Measurements from ENCODE around the gene XIRP2. TPM values are rescaled to one million over a fixed set of nuclear protein-coding genes. Genes with fewer than 3 reads are reported as not detected.

Gene XIRP2
- total RNA-seq, 1 experiment from 2014 or later = 1.6 TPM

DNA sequence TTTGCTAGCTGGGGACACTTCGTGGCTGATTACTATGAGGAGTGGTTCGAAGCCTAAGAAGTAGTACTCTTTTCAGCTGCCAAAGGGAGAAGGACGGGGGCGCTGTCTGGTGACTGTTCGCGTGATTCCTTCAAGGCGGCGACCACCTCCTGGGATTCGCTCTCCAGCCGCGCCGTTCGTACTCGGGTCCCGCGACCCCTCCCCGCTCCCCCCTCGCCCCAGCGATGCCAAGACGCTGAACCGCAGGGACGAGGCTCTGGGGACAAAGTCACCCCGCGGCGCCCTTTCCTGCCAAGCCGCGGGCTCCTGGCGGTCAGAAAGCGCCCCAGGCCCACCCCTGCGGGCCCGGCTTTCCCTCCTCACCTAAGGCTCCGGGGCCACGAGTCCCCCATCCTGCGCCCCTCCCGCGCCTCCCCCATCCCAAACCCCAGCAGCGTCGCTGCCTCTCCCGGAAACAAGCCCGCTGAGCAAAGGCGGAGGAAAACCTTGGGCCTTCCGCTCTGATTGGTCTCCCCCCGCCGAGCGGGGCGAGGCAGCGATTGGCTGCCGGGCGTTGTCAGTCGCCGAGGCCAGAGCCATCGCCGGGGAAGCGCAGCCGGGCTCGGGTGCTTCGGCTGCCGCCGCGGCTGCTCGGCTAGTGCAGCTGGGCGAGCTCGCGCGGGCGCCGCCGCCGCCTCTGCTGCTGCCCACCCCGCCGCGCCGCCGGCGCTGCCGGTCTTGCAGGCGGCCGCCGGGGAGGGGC lies 404.3 kb downstream of the XIRP2 start, which contains the start of gene B3GALT1:
Gene B3GALT1 (plus strand): TSS at position 572 of the 742 bp plus-strand sequence.
- peak; percentile 87 for DNase-seq (ENCODE audit: low spot score)

DNA sequence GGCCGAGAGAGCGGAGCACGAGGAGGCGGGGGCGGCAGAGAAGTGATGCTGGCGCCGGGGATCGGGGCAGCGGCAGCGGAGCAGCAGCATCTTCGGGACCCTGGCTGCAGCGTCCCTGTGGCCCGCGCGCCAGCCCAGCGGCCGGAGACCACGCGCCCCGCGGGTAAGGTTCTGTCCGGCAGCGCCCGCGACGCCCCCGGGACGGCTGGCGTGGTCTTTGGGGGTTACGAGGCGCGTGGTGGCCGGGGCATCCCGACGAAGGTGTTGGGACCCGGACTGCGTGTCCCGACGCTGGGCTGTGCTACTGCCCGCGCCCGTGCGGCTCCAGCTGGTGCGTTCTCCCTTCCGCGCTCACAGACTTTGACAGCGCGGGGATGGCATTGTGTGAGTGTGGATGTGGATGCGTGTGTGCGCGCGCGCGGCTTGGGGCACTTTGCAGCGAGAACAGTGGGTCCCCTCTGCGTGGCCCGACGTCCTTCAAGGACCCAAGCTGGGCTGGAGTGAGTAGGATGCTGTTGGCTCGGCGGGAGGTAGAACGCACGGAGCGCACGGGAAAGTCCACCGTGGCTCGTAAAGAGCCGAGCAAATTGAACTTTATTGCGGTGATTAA lies 405.0 kb downstream of the XIRP2 start:
- DNase-seq (ENCODE audit: low spot score) = no peak

DNA sequence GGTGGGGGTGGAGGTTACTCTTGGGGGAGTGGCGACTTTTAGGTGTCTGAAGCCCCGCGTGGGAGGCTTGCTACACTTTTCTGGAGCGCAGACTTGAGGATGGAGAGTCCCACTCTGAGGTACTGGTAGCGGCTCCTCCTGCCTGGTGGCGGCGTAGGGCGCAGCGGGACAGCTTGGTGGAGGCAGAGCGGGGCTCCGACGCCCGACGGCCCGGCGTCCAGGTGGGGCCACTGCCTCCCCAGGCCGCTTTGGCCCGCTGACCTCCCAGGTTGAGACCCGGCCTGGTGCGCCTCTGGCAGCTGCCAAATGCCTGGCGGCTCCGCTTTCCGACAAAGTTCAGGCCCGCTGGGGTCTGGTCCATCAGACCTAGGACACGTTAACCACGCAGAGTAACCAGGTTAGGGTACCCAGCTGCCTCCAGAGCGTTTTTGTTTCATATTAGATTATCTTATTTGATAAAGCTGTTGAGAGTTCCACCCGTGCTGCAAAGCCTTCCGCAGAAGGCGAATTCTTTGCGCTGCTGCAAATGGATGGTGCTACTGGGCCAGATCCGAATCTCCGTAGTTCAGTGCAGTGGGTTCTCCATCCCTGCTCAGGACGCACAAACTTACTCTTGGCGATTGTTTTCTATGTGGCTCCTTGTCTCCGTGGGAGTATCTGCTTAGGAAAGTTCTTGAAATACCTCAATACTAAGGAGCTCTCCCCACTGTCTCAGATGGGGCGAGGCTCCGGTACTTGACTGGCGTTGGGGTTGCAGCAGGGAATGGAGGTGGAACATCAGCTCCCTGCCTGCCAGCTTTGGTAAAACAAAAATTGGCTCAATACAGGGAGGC lies 405.9 kb downstream of the XIRP2 start:
- DNase-seq (ENCODE audit: low spot score) = no peak

DNA sequence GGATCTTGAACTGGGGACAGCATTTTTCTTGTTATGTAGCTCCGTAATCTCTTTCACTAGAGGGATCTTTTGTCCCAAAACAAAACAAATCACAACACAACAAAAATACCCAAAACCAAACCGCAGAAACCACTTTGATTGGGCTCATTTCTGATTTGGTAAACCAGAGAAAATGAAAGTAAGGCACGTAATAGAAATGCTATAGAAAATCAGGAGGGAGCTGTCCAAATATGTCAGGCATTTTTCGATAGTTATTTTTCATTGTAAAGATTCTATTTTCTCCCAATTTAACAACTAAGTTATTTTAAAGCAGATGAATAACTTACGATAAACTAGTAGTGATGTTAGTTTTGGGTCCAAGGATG lies 406.5 kb downstream of the XIRP2 start:
- DNase-seq (ENCODE audit: low spot score) = peak; percentile 27

DNA sequence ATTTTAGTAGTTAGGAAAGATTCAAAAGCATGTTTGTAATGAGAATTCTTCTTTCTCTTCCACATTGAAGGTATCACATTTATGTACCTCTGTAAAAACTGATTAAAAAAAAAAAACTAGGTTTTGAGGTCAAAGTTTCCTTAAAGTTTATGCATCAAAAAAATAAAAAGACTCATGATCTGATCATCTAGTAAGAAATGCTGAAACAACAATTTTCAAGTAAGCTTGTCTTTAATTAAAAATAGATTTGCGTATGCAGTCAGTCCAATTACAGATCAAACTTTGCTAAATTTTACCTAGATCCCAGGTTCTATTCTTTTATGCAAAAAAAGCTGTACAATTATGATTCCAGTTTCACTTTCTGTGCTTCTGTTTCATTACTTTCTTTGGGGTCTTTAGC lies 409.0 kb downstream of the XIRP2 start:
- no peak for DNase-seq (ENCODE audit: low spot score)

DNA sequence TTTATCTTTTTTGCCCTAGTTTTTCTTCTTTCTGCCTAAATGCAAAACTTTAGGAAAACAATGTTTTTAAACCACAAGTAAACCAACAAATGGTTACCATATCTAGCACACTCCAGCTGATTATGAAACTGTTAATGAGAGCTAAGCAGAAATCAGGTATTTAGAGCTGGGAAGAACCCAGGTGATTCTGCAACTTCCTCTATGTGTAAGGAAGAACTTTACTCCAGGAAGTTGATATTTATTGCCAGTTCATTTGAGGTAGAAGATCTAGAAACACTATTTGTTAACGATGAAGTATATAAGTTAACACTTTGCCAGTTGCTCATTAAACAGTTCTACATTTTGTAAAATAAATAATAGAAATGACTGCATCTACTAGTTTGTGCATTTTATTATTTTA lies 409.7 kb downstream of the XIRP2 start:
- no peak for DNase-seq (ENCODE audit: low spot score)
